H1 (cell line): ENCODE measurements around the gene RUFY1. TPM values are rescaled to one million over a fixed set of nuclear protein-coding genes. Genes with fewer than 3 reads are reported as not detected.

ENCODE experiments used
- CTCF ChIA-PET: fragments of 300-600 bp; sonication (Branson Sonifier 250); formaldehyde crosslinking; loops from one replicate; lab custom pipeline; 2021; ENCODE audit not compliant: partially characterized antibody; lab: Charles Lee
- POLR2A ChIA-PET: fragments of 300-600 bp; sonication (Branson Sonifier 250); formaldehyde crosslinking; loops from one replicate; lab custom pipeline; 2021; ENCODE audit warnings: inconsistent platforms; ENCODE audit not compliant: partially characterized antibody; lab: Charles Lee
- DNase-seq, 2 experiments: peaks; one replicate each; pipeline versions ENCODE4 v3.0.0 to v3.0.0-alpha.2; 2010 to 2022; ENCODE audit warnings: low spot score in 2 of 2, low read depth in 1 of 2, mixed read lengths in 1 of 2
- FAIRE-seq: peaks from 2 replicates; lab custom pipeline; 2011; peaks lifted over from hg19 to GRCh38; lab: Jason Lieb, UNC
- H2AFZ ChIP-seq: 2 replicates; pipeline ENCODE4 v1.8.1; 2012; ENCODE audit warnings: low read length, inconsistent platforms
- H2AK5ac ChIP-seq: 2 replicates; pipeline ENCODE4 v1.6.1; 2013; ENCODE audit warnings: low read depth, low read length
- H2BK120ac ChIP-seq: replicated peaks from 2 replicates; pipeline ENCODE3; 2013; ENCODE audit warnings: low read depth, low read length, inconsistent platforms
- H2BK12ac ChIP-seq: 2 replicates; pipeline ENCODE4 v1.6.1; 2013; ENCODE audit warnings: low read depth, low read length
- H2BK15ac ChIP-seq: 2 replicates; pipeline ENCODE4 v1.6.1; 2013; ENCODE audit warnings: low read length
- H2BK20ac ChIP-seq: 2 replicates; pipeline ENCODE4 v1.6.1; 2013; ENCODE audit warnings: low read length
- H2BK5ac ChIP-seq: 2 replicates; pipeline ENCODE4 v1.6.1; 2013; ENCODE audit warnings: low read depth, low read length
- H3K14ac ChIP-seq: 2 replicates; pipeline ENCODE4 v1.6.1; 2013; ENCODE audit warnings: inconsistent platforms; ENCODE audit not compliant: insufficient read length
- H3K18ac ChIP-seq: 2 replicates; pipeline ENCODE4 v1.6.1; 2013; ENCODE audit warnings: low read length; ENCODE audit errors: extremely low read depth
- H3K23ac ChIP-seq: 2 replicates; pipeline ENCODE4 v1.6.1; 2013; ENCODE audit warnings: inconsistent platforms; ENCODE audit not compliant: insufficient read length
- H3K23me2 ChIP-seq: 2 replicates; pipeline ENCODE4 v1.6.1; 2013; ENCODE audit warnings: low read depth, low read length
- H3K27ac ChIP-seq: 2 replicates; pipeline ENCODE4 v1.6.1; 2011; ENCODE audit warnings: low read depth, low read length, inconsistent platforms
- H3K27me3 ChIP-seq, 4 experiments: replicated peaks in 1 of 4; 1 replicate in 1 of 4; 2 replicates in 3 of 4; pipeline versions ENCODE4 v1.6.1 to v1.8.1; 2011 to 2013; ENCODE audit warnings: low read length in 3 of 4, mild to moderate bottlenecking in 3 of 4, inconsistent platforms in 2 of 4, mixed read lengths in 2 of 4, moderate library complexity in 1 of 4; ENCODE audit not compliant: control insufficient read depth in 3 of 4, insufficient read depth in 3 of 4; ENCODE audit errors: extremely low read depth in 1 of 4
- H3K36me3 ChIP-seq, 4 experiments: 2 replicates each; pipeline versions ENCODE4 v1.6.1 to v1.8.1; 2011 to 2013; ENCODE audit warnings: mild to moderate bottlenecking in 4 of 4, low read length in 3 of 4, moderate library complexity in 2 of 4, control low read depth in 1 of 4, inconsistent platforms in 1 of 4; ENCODE audit not compliant: insufficient read depth in 4 of 4, control insufficient read depth in 2 of 4
- H3K4ac ChIP-seq: replicated peaks from 2 replicates; pipeline ENCODE3; 2013; ENCODE audit warnings: low read length, low read depth, mixed read lengths, inconsistent platforms; ENCODE audit not compliant: insufficient read length
- H3K4me1 ChIP-seq, 4 experiments: replicated peaks in 1 of 4; 1 replicate in 1 of 4; 2 replicates in 3 of 4; pipeline versions ENCODE4 v1.6.1 to v1.8.1; 2011 to 2013; ENCODE audit warnings: low read length in 3 of 4, inconsistent platforms in 2 of 4, mixed read lengths in 1 of 4; ENCODE audit not compliant: insufficient read depth in 4 of 4, control insufficient read depth in 3 of 4
- H3K4me2 ChIP-seq, 2 experiments: 2 replicates each; pipeline versions ENCODE4 v1.6.1 to v1.8.1; 2011 to 2013; ENCODE audit warnings: low read depth in 2 of 2, low read length in 2 of 2, control low read depth in 1 of 2, inconsistent platforms in 1 of 2, mild to moderate bottlenecking in 1 of 2; ENCODE audit not compliant: insufficient read depth in 1 of 2
- H3K4me3 ChIP-seq, 4 experiments: fragments of 200-600, 300-600 bp in 1 of 4; sonication (generic), shearing (Covaris generic), sonication (Bioruptor Twin) in 1 of 4; 2 replicates each; pipeline versions ENCODE4 v1.5.1 to v1.8.1; 2011 to 2016; ENCODE audit warnings: low read length in 4 of 4, low read depth in 3 of 4, control low read depth in 2 of 4, inconsistent platforms in 2 of 4, mild to moderate bottlenecking in 2 of 4, mixed read lengths in 1 of 4, moderate library complexity in 1 of 4; ENCODE audit not compliant: insufficient read depth in 2 of 4; ENCODE audit errors: extremely low read depth in 1 of 4
- H3K56ac ChIP-seq: replicated peaks from 2 replicates; pipeline ENCODE3; 2013; ENCODE audit warnings: low read depth, mild to moderate bottlenecking, mixed read lengths, low read length, inconsistent platforms; ENCODE audit not compliant: insufficient read length
- H3K79me1 ChIP-seq: 2 replicates; pipeline ENCODE4 v1.6.1; 2013; ENCODE audit warnings: low read depth, low read length, control low read depth
- H3K79me2 ChIP-seq, 2 experiments: 2 replicates each; pipeline versions ENCODE4 v1.6.1 to v1.8.1; 2012 to 2013; ENCODE audit warnings: low read length in 2 of 2, mild to moderate bottlenecking in 2 of 2, inconsistent platforms in 1 of 2; ENCODE audit not compliant: insufficient read depth in 2 of 2, control insufficient read depth in 1 of 2
- H3K9ac ChIP-seq, 4 experiments: replicated peaks in 1 of 4; 1 replicate in 1 of 4; 2 replicates in 3 of 4; pipeline versions ENCODE4 v1.6.1 to v1.8.1; 2011 to 2013; ENCODE audit warnings: low read depth in 3 of 4, low read length in 3 of 4, control low read depth in 2 of 4, mild to moderate bottlenecking in 2 of 4, moderate library complexity in 2 of 4, inconsistent platforms in 1 of 4; ENCODE audit errors: extremely low read depth in 1 of 4
- H3K9me3 ChIP-seq, 2 experiments: 2 replicates each; pipeline versions ENCODE4 v1.6.1 to v1.8.1; 2012 to 2013; ENCODE audit warnings: mild to moderate bottlenecking in 2 of 2, moderate library complexity in 2 of 2, control low read depth in 1 of 2, inconsistent platforms in 1 of 2, low read depth in 1 of 2, low read length in 1 of 2, mixed read lengths in 1 of 2; ENCODE audit not compliant: insufficient read depth in 2 of 2
- H4K20me1 ChIP-seq, 2 experiments: replicated peaks in 1 of 2; 2 replicates each; pipeline versions ENCODE3 to v1.8.1; 2011 to 2013; ENCODE audit warnings: inconsistent platforms in 2 of 2, low read length in 2 of 2, mild to moderate bottlenecking in 1 of 2; ENCODE audit not compliant: insufficient read depth in 2 of 2, control insufficient read depth in 1 of 2
- H4K5ac ChIP-seq: 2 replicates; pipeline ENCODE4 v1.6.1; 2013; ENCODE audit warnings: low read length, low read depth, mixed read lengths, inconsistent platforms; ENCODE audit not compliant: insufficient read length
- H4K8ac ChIP-seq: 2 replicates; pipeline ENCODE4 v1.8.0; 2013; ENCODE audit warnings: mild to moderate bottlenecking, moderate library complexity, low read length, inconsistent platforms; ENCODE audit not compliant: insufficient read depth; ENCODE audit errors: extremely low read depth
- H4K91ac ChIP-seq: replicated peaks from 2 replicates; pipeline ENCODE3; 2013; ENCODE audit warnings: low read length, mixed read lengths, inconsistent platforms; ENCODE audit not compliant: insufficient read length
- ATF2 ChIP-seq: IDR thresholded peaks from 2 replicates; pipeline ENCODE4 v1.6.1; 2012; ENCODE audit warnings: low read length, inconsistent platforms
- NANOG ChIP-seq: IDR thresholded peaks from 2 replicates; pipeline ENCODE4 v1.6.1; 2011; ENCODE audit warnings: low read length, low read depth, mild to moderate bottlenecking, inconsistent platforms; ENCODE audit not compliant: insufficient read depth, poor library complexity, severe bottlenecking
- POLR2A ChIP-seq, 2 experiments: IDR thresholded peaks; 1 replicate in 1 of 2; 2 replicates in 1 of 2; pipeline ENCODE4 v1.6.1; 2011; ENCODE audit warnings: low read depth in 2 of 2, low read length in 2 of 2, mild to moderate bottlenecking in 2 of 2; ENCODE audit errors: control extremely low read depth in 1 of 2
- POLR2AphosphoS5 ChIP-seq: IDR thresholded peaks from 2 replicates; pipeline ENCODE4 v1.6.1; 2011; ENCODE audit warnings: low read depth, low read length
- WGBS, 2 experiments: shearing (Covaris generic) in 1 of 2; methylation state at CpG; one replicate each; pipeline versions ENCODE4 v1.1.6 to v1.1.7; 2013 to 2015; ENCODE audit warnings: low lambda C conversion rate in 2 of 2, mixed read lengths in 2 of 2, inconsistent platforms in 1 of 2, low coverage in 1 of 2, missing lambda C conversion rate in 1 of 2; ENCODE audit not compliant: insufficient replicate concordance in 2 of 2, insufficient coverage in 1 of 2, insufficient read length in 1 of 2; ENCODE audit errors: extremely low coverage in 1 of 2, missing lambda C conversion rate in 1 of 2; 5-methylcytosine and 5-hydroxymethylcytosine counted together
- polyA plus RNA-seq, 7 experiments: library from polyadenylated mRNA; depleted of rRNA in 3 of 7; stranded (reverse) in 5 of 7; unstranded in 2 of 7; fragments of >200 nt in 5 of 7; fragments of 200-250 nt in 2 of 7; gene quantifications; 1 replicate in 5 of 7; 2 replicates in 1 of 7; 4 replicates in 1 of 7; pipeline versions ENCODE4 v1.2.1 to v1.2.3, GENCODE V29; 2011 to 2013; ENCODE audit warnings: missing spikeins in 2 of 7, mixed read lengths in 2 of 7
- total RNA-seq: library from RNA; stranded (reverse); fragmentation: NEBNext Ultra II Directional; extraction: Animal tissue kit (Norgen Biotek cat#: 25700); gene quantifications from 2 replicates; pipeline ENCODE4 v1.2.1, GENCODE V29; 2021

RUFY1 gene
- total and polyA plus RNA-seq, 2 of the 8 experiments (the other 6 are each of a cell fraction or from before 2014, with no cell fraction given): 22.4 to 29.5 TPM

- no peak overlapping the region for H3K23ac ChIP-seq
- no peak overlapping the region for H3K4ac ChIP-seq
- peaks cover 22 to 24% of the 10 kb centered on the region in 2 experiments for H4K20me1 ChIP-seq
- no peaks in the 10 kb centered on the region for H3K79me2 ChIP-seq
- no peak overlapping the region; the same call in 1 of the 2 replicates for H2BK5ac ChIP-seq
- no peak overlapping the region for H3K18ac ChIP-seq
- H3K14ac ChIP-seq: no peak overlapping the region
- H4K8ac ChIP-seq: no peak overlapping the region
- H3K4me2 ChIP-seq: no peak overlapping the region
- H3K36me3 ChIP-seq: peaks cover 37 to 86% (median 59%) of the 10 kb centered on the region in 4 experiments
- no peaks in the 10 kb centered on the region for H3K27me3 ChIP-seq
- no peak overlapping the region for H2AFZ ChIP-seq
- H3K79me1 ChIP-seq: peaks cover 2% of the 10 kb centered on the region; the same call in 1 of the 2 replicates
- ChIA-PET POLR2A (interaction anchor here (1.2 to 20.5 kb wide), 3 partner anchors 31 to 68 kb away, joined by 3 to 351 read pairs (median 35); partner anchors contain the start of gene CBY3), CTCF (interaction anchor here (0.7 to 5.5 kb wide), 8 partner anchors 10 to 59 kb away, joined by 3 to 56 read pairs (median 10); partner anchors contain the start of gene HNRNPH1)
- no peak overlapping the region for H2AK5ac ChIP-seq
- H4K5ac ChIP-seq: no peak overlapping the region
- H2BK12ac ChIP-seq: no peak overlapping the region
- H3K56ac ChIP-seq: no peak overlapping the region
- DNase-seq (no peak), FAIRE-seq (no peak)
- H3K9me3 ChIP-seq: no peaks in the 10 kb centered on the region
- H2BK20ac ChIP-seq: no peak overlapping the region
- H3K4me3 ChIP-seq: no peak overlapping the region
- WGBS, 2 experiments: 89% methylated on average over 23 of the region's 23 CpGs; no CpG with 5 or more reads in 1 of the 2 experiments
- no peak overlapping the region for H3K9ac ChIP-seq
- H2BK15ac ChIP-seq: no peak overlapping the region
- no peaks in the 10 kb centered on the region for H3K4me1 ChIP-seq
- H4K91ac ChIP-seq: no peak overlapping the region
- no peaks in the 10 kb centered on the region for H3K23me2 ChIP-seq
- no peak overlapping the region for H3K27ac ChIP-seq
- TF ChIP-seq NANOG (no peak), POLR2AphosphoS5 (peak; percentile 83), ATF2 (no peak), POLR2A (IDR thresholded peaks at IDR 0.05; ENCODE audit: control extremely low read depth in 1 of 2, low read depth in 2 of 2, low read length in 2 of 2) (peak; percentile 25 to 83)
- H2BK120ac ChIP-seq: no peak overlapping the region
Measured at GRCh38 chr5:179610109-179610902, 60.0 kb downstream of the RUFY1 start.
